Pancreas (tissue), 10 donors: Measurements from ENCODE around the gene SAMD9L. TPM values are rescaled to one million over a fixed set of nuclear protein-coding genes. Genes with fewer than 3 reads are reported as not detected.
"Not testable (repeated sequence)": the region's sequence is repeated elsewhere in the genome, so short reads cannot be mapped to it uniquely, and the experiment has no call there.

Experiments used
- ATAC-seq, 4 donors: fragments of 200-7000 bp; cut with Tn5 transposase; one replicate each; pipeline versions ENCODE4 v1.8.0 to v1.9.1; 2020; ENCODE audit warnings: mild to moderate bottlenecking in 4 of 4, moderate library complexity in 4 of 4
- DNase-seq, 6 donors: peaks; one replicate each; pipeline ENCODE4 v3.0.0-alpha.2; 2020
- FAIRE-seq: peaks from 2 replicates; lab custom pipeline; 2012; peaks lifted over from hg19 to GRCh38; lab: Jason Lieb, UNC
- H3K27ac ChIP-seq, 4 donors: fragments of 200-600 bp; sonication (generic); 1 replicate in 3 of 4; 2 replicates in 1 of 4; pipeline versions ENCODE4 v1.5.0 to v1.8.0; 2020
- H3K27me3 ChIP-seq, 4 donors: fragments of 200-600 bp; one replicate each; pipeline ENCODE4 v1.8.0; 2021
- H3K36me3 ChIP-seq, 3 donors: fragments of 200-600 bp; sonication (generic) in 1 of 3; one replicate each; pipeline versions ENCODE4 v1.5.0 to v1.8.0; 2020 to 2021
- H3K4me1 ChIP-seq, 3 donors: fragments of 200-600 bp; one replicate each; pipeline ENCODE4 v1.8.0; 2021
- H3K4me3 ChIP-seq, 4 donors: fragments of 200-600 bp; sonication (generic) in 2 of 4; one replicate each; pipeline versions ENCODE4 v1.5.0 to v1.8.0; 2020 to 2021
- H3K9me3 ChIP-seq, 4 donors: fragments of 200-600 bp; one replicate each; pipeline ENCODE4 v1.8.0; 2021
- WGBS, 2 donors: extraction: QIAGEN DNeasy Blood & Tissue Kit; methylation state at CpG; one replicate each; pipeline ENCODE4 v1.1.7; 2013; 5-methylcytosine and 5-hydroxymethylcytosine counted together
- intact Hi-C, 3 donors: fragments of 100-400 bp; cut with DNase I; formaldehyde crosslinking; loops; one replicate each; pipeline versions ENCODE4 v1.11.1 to v1.14.2; 2022
- polyA plus RNA-seq, 2 donors: library from polyadenylated mRNA; stranded (reverse); fragments of 200-250 nt; gene quantifications; one replicate each; pipeline ENCODE4 v1.2.3, GENCODE V29; 2013
- total RNA-seq, 6 donors: library from RNA; stranded (reverse); fragmentation: NEBNext Ultra II Directional in 4 of 6; extraction: Animal tissue kit (Norgen Biotek cat#: 25700) in 4 of 6; gene quantifications; one replicate each; pipeline versions ENCODE4 v1.2.1 to v1.2.4, GENCODE V29; 2021 to 2023
- TF ChIP-seq, protein P1 (sequence below), 4 donors: fragments of 200-600 bp; sonication (generic) in 3 of 4; IDR thresholded peaks; one replicate each; pipeline versions ENCODE4 v1.5.0 to v1.8.0; 2021; ENCODE audit warnings: antibody characterized with exemption in 4 of 4
- donor health status: healthy with polysubstance abuse.
- donor health status: DM: no; HTN: no; CAD: no; lungs with moderate emphysema.
- donor health status: DM: no; HTN: no; CAD: no.
- donor health status: control.
- donor health status: control.
- donor health status: Bipolar disorder and iron deficiency.
- donor health status: DM: yes; HTN: yes; CAD: no.
- donor health status: DM: no; HTN: no; CAD: no.
- donor health status: DM: no; HTN: no; CAD: no.
- donor health status: DM: yes; HTN: yes; CAD: no.

SAMD9L gene
- total and polyA plus RNA-seq, 8 donors, result 1.5 to 7.4 (median 2.1) TPM

DNA sequence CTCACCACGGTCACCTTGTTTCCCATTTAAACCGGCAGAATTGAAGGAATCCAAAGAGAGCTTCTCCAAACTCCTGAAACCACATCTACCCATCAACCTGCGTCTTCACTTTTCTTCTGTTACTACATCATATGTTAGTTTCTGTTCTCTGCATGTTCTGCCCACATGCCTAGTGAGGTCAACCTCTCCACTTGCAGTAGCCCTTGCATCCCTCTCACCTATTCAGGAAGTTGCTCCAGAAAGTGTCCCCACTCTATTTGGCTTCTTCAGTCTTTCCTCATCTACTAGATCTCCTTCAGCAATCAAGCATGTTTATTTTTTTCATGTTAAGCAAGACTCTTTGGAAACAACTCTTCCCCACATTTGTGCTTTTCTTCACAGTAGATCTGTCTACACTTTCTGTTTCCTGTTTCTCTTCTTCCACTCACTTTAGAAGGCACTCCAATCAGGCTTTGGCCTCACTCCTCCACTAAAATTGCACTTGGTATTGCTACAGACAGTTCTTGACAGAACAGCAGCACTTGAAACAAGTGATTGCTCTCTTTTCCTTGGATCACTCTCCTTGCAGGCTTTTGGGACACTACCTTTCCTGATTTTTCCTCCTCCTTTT lies 7.5 kb downstream of the SAMD9L start:
- no peaks in the 10 kb centered on the region for H3K36me3 ChIP-seq
- TF ChIP-seq, protein P1, sequence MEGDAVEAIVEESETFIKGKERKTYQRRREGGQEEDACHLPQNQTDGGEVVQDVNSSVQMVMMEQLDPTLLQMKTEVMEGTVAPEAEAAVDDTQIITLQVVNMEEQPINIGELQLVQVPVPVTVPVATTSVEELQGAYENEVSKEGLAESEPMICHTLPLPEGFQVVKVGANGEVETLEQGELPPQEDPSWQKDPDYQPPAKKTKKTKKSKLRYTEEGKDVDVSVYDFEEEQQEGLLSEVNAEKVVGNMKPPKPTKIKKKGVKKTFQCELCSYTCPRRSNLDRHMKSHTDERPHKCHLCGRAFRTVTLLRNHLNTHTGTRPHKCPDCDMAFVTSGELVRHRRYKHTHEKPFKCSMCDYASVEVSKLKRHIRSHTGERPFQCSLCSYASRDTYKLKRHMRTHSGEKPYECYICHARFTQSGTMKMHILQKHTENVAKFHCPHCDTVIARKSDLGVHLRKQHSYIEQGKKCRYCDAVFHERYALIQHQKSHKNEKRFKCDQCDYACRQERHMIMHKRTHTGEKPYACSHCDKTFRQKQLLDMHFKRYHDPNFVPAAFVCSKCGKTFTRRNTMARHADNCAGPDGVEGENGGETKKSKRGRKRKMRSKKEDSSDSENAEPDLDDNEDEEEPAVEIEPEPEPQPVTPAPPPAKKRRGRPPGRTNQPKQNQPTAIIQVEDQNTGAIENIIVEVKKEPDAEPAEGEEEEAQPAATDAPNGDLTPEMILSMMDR (IDR thresholded peaks at IDR 0.05), result no peak
- no peak overlapping the region for H3K4me3 ChIP-seq
- ATAC-seq (no peak), FAIRE-seq (no peak), DNase-seq (no peak)
- H3K27me3 ChIP-seq, result no peaks in the 10 kb centered on the region
- H3K27ac ChIP-seq, result no peak overlapping the region
- peaks cover 0 to under 1% (median 0%) of the 10 kb centered on the region in 3 donors for H3K4me1 ChIP-seq
- no peaks in the 10 kb centered on the region for H3K9me3 ChIP-seq
- intact Hi-C loops, result no loop called here
- 82 to 91% methylated on average over 3 of the region's 3 CpGs for WGBS, 2 donors

DNA sequence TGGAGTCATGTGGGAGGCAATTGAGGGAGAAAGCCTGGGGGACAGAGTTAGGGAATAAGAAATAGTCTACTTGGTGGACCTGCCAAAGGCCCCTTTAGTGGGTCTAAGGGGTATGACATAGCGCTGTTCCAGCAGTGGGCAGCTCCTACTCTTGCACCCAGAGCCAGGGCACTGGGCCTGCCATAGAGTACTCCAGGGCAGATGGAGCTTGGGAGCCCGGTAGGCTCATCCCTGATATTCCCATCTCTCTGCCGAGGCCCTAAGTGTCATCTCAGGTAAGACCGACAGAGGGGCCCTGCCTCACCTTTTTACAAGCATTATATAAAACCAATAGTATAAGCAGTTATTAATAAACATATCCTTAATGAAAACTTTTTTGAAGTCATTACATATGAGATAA lies 9.6 kb downstream of the SAMD9L start:
- intact Hi-C loops, result no loop called here
- Histone ChIP-seq H3K4me3 (no peak overlapping the region), H3K36me3 (peaks cover 0 to 6% (median 0%) of the 10 kb centered on the region in 3 donors), H3K27ac (no peak overlapping the region), H3K9me3 (no peaks in the 10 kb centered on the region), H3K27me3 (no peaks in the 10 kb centered on the region), H3K4me1 (no peaks in the 10 kb centered on the region)
- FAIRE-seq, result no peak
- no peak for ATAC-seq
- no peak for DNase-seq
- WGBS, 2 donors, result 89 to 93% methylated on average over 4 of the region's 4 CpGs
- TF ChIP-seq, protein P1 (IDR thresholded peaks at IDR 0.05), result no peak

DNA sequence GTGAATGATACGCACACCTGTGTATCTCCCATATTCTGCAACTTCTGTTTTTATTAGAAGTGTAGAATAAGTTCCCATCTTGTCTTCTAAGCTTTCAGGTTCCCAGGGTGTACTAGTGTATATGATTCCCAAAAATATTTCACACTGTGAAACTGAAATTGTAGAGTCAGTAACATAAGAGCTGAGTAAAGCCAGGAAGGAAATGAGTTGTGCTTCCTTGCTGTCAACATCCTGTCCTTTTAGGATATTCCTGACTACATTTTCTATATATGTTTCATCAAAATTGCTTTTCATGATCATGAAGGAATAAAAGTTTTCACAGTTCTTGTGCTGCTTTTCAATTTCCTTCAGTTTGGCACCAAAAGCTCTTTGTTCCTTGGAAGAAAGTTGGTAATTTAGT lies 15.2 kb downstream of the SAMD9L start:
- FAIRE-seq, result no peak
- no peak overlapping the region for H3K4me3 ChIP-seq
- WGBS, 2 donors, result 66 to 69% methylated on average over 1 of the region's 1 CpG
- no peaks in the 10 kb centered on the region for H3K27me3 ChIP-seq
- TF ChIP-seq, protein P1 (IDR thresholded peaks at IDR 0.05), result no peak
- intact Hi-C loops, result no loop called here
- no peak for ATAC-seq
- no peak for DNase-seq
- H3K4me1 ChIP-seq, result no peaks in the 10 kb centered on the region
- no peaks in the 10 kb centered on the region for H3K9me3 ChIP-seq
- H3K27ac ChIP-seq, result no peak overlapping the region
- peaks cover 0 to 6% (median 0%) of the 10 kb centered on the region in 3 donors for H3K36me3 ChIP-seq

DNA sequence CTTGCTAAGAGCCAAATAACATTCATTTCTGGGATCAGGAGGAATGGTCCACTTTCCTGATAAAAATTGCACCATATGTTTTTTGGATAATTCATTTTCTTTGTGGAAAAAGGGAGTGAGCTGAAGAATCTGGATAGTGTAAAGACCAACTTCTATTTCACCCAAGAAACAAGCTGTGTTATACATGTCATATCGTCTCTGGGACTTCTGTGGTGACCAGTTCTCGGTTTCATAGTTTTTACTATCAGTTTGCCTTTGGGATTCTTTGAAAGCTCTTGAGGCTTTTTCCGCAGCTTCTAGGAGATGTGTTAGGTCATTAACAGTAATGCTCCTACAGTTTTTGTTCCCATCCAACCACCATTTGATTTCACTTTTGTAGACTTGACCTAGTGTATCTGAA lies 16.0 kb downstream of the SAMD9L start:
- no peaks in the 10 kb centered on the region for H3K9me3 ChIP-seq
- FAIRE-seq (no peak), ATAC-seq (no peak), DNase-seq (no peak)
- TF ChIP-seq, protein P1 (IDR thresholded peaks at IDR 0.05), result no peak
- no peaks in the 10 kb centered on the region for H3K27me3 ChIP-seq
- H3K4me1 ChIP-seq, result no peaks in the 10 kb centered on the region
- H3K27ac ChIP-seq, result no peak overlapping the region
- WGBS, 2 donors, result 67 to 81% methylated on average over 3 of the region's 3 CpGs
- intact Hi-C loops, result no loop called here
- H3K36me3 ChIP-seq, result peaks cover 0 to 6% (median 0%) of the 10 kb centered on the region in 3 donors
- H3K4me3 ChIP-seq, result no peak overlapping the region

DNA sequence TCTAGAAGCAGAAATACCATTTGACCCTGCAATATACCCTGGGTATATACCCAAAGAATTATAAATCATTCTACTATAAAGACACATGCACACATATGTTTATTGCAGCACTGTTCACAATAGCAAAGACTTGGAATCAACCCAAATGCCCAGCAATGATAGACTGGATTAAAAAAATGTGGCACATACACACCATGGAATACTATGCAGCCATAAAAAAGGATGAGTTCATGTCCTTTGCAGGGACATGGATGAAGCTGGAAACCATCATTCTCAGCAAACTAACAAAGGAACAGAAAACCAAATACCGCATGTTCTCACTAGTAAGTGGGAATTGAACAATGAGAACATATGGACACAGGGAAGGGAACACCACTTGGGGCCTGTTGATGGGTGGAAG lies 21.2 kb downstream of the SAMD9L start:
- WGBS, 2 donors, result 86 to 96% methylated on average over 1 of the region's 1 CpG
- intact Hi-C loops, H3K4me1 ChIP-seq, FAIRE-seq, H3K9me3 ChIP-seq, ATAC-seq, H3K4me3 ChIP-seq, H3K27me3 ChIP-seq, DNase-seq, H3K36me3 ChIP-seq, H3K27ac ChIP-seq: not testable (repeated sequence)

DNA sequence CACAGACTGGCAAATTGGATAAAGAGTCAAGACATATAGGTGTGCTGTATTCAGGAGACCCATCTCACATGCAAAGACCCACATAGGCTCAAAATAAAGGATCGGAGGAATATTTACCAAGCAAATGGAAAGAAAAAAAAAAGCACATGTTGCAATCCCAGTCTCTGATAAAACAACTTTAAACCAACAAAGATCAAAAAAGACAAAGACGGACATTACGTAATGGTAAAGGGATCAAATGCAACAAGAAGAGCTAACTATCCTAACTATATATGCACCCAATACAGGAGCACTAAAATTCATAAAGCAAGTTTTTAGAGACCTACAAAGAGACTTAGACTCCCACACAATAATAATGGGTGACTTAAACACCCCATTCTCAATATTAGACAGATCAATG lies 24.7 kb downstream of the SAMD9L start:
- WGBS, 2 donors, result 43 to 52% methylated on average over 3 of the region's 3 CpGs
- H3K4me3 ChIP-seq, H3K36me3 ChIP-seq, intact Hi-C loops, DNase-seq, H3K9me3 ChIP-seq, H3K4me1 ChIP-seq, FAIRE-seq, H3K27ac ChIP-seq, H3K27me3 ChIP-seq, ATAC-seq: not testable (repeated sequence)
